HG03342 (cell line): ENCODE data around the gene TRAF7.

Experiments used
- ATAC-seq: cut with Tn5 transposase; IDR thresholded peaks from one replicate; pipeline ENCODE4 v1.9.1; 2021; ENCODE audit warnings: mild to moderate bottlenecking, moderate library complexity; ENCODE audit not compliant: unreplicated experiment

The TRAF7 gene

GRCh38 chr16:2147378-2147777 lies 8.2 kb upstream of the TRAF7 start:
- no peak for ATAC-seq

- no peak for ATAC-seq
These were observed 7.5 kb upstream of the TRAF7 start, which contains the start of gene RAB26 for GRCh38 chr16:2147981-2148671. TSS of gene RAB26 (plus strand) at chr16:2148625. CDS start at chr16:2148784, 159 bp downstream.

- no peak for ATAC-seq
These were observed 6.6 kb upstream of the TRAF7 start for GRCh38 chr16:2148714-2149629.

GRCh38 chr16:2149630-2150417 lies 5.8 kb upstream of the TRAF7 start:
- ATAC-seq: no peak

GRCh38 chr16:2150418-2151187 lies 5.0 kb upstream of the TRAF7 start:
- no peak for ATAC-seq

GRCh38 chr16:2151188-2152091 lies 4.1 kb upstream of the TRAF7 start:
- no peak for ATAC-seq

- ATAC-seq: no peak
These were observed 2.7 kb upstream of the TRAF7 start for GRCh38 chr16:2152695-2153506.

- no peak for ATAC-seq
These were observed 970 bp upstream of the TRAF7 start for GRCh38 chr16:2154533-2155090.

GRCh38 chr16:2155977-2156848 lies 631 bp downstream of the TRAF7 start:
- no peak for ATAC-seq

- ATAC-seq: no peak
These were observed 1.3 kb downstream of the TRAF7 start for GRCh38 chr16:2156849-2157224.

GRCh38 chr16:2157480-2158261 lies 2.1 kb downstream of the TRAF7 start:
- no peak for ATAC-seq

- no peak for ATAC-seq
These were observed 2.7 kb downstream of the TRAF7 start for GRCh38 chr16:2158262-2158638.

- ATAC-seq: no peak
These were observed 3.7 kb downstream of the TRAF7 start for GRCh38 chr16:2159175-2159838.

- ATAC-seq: no peak
These were observed 5.5 kb downstream of the TRAF7 start for GRCh38 chr16:2160915-2161551.

- ATAC-seq: no peak
These were observed 6.3 kb downstream of the TRAF7 start for GRCh38 chr16:2161911-2162310.

GRCh38 chr16:2162676-2163118 lies 7.1 kb downstream of the TRAF7 start:
- ATAC-seq: no peak
